ENCODE measurements around the gene ASTN1.

Gene ASTN1

DNA sequence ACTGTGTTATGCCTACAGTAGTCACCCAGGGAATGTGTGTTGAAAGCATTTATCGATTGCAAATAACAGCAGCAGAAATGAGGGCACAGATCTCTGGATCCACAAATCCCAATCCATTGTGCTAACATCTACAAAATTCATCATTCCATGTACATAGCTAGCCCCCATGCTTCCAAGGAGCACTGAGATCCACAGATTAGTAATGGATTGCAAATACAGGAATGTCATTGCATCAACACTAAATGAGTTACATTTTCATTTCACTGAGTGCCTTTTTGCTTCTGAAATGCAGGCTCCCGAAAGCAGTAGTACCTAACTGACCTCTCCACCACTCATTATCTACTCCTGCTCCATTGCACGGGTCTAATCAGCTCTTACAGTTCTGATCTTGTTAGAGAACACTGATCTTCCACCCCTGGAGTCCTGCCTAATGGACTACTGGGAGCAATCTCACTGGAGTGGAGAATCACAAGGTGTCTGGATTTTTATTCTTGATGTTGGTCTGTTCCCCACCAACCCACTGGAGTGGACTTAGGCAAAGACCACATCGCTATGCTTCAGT lies 30.5 kb downstream of the ASTN1 start:
- no peak overlapping the region for H3K4me3 ChIP-seq (ENCODE audit: control insufficient read depth, low read depth, low read length)
- TF ChIP-seq, protein P1, sequence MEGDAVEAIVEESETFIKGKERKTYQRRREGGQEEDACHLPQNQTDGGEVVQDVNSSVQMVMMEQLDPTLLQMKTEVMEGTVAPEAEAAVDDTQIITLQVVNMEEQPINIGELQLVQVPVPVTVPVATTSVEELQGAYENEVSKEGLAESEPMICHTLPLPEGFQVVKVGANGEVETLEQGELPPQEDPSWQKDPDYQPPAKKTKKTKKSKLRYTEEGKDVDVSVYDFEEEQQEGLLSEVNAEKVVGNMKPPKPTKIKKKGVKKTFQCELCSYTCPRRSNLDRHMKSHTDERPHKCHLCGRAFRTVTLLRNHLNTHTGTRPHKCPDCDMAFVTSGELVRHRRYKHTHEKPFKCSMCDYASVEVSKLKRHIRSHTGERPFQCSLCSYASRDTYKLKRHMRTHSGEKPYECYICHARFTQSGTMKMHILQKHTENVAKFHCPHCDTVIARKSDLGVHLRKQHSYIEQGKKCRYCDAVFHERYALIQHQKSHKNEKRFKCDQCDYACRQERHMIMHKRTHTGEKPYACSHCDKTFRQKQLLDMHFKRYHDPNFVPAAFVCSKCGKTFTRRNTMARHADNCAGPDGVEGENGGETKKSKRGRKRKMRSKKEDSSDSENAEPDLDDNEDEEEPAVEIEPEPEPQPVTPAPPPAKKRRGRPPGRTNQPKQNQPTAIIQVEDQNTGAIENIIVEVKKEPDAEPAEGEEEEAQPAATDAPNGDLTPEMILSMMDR (IDR thresholded peaks at IDR 0.05; ENCODE audit: control insufficient read depth, insufficient read depth, low read depth, low read length, missing control alignments): no peak
- no peak for DNase-seq (ENCODE audit: low read depth)

DNA sequence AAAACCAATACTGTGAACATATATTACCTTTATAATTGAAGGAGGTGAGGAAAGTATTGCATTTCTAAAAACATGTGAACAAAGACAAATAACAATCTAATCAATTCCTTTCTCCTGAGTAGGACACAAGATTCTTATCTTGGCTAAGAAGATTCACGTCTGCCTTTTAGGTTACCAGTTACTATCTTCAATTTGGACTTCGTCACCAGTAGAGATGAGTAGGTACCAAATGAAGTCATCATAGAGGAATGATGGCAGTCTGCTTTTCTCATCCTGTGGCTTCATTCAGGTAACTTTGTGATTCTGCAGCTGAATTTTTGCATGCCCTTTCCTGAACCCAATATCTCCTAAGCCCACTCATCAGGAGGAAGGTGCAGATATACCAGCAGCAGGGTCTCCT lies 32.4 kb downstream of the ASTN1 start:
- DNase-seq (ENCODE audit: low read depth): no peak
- no peak overlapping the region for H3K4me3 ChIP-seq (ENCODE audit: control insufficient read depth, low read depth, low read length)
- TF ChIP-seq, protein P1 (IDR thresholded peaks at IDR 0.05; ENCODE audit: control insufficient read depth, insufficient read depth, low read depth, low read length, missing control alignments): no peak

DNA sequence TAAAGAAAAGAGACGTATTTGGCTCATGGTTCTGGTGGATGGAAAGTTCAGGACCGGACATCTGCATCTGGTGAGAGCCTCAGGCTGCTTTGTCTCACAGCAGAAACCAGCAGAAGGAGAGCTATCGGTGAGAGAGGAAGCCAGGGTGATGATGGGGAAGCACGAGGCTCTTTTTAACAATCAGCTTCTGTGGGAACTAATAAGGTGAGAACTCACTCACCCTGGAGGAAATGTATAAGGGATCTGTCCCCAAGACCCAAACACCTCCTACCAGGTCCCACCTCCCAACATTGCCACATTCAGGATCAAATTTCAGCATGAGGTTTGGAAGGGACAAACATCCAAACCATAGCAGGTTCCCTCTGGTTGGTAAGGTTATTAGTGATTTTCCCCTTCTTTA lies 32.8 kb downstream of the ASTN1 start:
- TF ChIP-seq, protein P1 (IDR thresholded peaks at IDR 0.05; ENCODE audit: control insufficient read depth, insufficient read depth, low read depth, low read length, missing control alignments): no peak
- no peak for DNase-seq (ENCODE audit: low read depth)
- no peak overlapping the region for H3K4me3 ChIP-seq (ENCODE audit: control insufficient read depth, low read depth, low read length)

DNA sequence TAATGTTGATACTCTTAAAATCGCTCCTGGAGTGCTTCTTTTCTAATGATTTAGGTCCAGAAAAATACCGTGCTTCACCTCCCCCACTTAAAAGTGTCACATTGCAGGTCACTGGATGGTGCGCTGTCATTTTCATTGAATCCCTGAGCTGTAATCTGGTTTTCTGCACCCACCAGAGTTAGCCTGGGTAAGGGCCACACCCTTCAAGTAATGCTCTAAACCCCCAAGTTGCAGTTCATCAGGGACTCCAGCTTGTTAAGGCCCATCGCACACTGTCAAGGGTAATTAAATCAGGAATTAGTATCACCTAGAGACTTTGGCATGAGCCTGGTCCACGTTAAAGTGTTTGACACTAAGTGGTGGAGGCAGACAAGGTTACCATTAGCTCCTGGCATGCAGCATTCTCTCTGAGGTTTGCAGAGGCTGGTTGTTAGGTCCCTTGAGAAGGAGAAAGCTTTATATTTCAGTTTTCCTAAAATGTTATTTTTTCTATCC lies 34.0 kb downstream of the ASTN1 start:
- DNase-seq (ENCODE audit: low read depth): no peak
- H3K4me3 ChIP-seq (ENCODE audit: control insufficient read depth, low read depth, low read length): no peak overlapping the region
- TF ChIP-seq, protein P1 (IDR thresholded peaks at IDR 0.05; ENCODE audit: control insufficient read depth, insufficient read depth, low read depth, low read length, missing control alignments): no peak

DNA sequence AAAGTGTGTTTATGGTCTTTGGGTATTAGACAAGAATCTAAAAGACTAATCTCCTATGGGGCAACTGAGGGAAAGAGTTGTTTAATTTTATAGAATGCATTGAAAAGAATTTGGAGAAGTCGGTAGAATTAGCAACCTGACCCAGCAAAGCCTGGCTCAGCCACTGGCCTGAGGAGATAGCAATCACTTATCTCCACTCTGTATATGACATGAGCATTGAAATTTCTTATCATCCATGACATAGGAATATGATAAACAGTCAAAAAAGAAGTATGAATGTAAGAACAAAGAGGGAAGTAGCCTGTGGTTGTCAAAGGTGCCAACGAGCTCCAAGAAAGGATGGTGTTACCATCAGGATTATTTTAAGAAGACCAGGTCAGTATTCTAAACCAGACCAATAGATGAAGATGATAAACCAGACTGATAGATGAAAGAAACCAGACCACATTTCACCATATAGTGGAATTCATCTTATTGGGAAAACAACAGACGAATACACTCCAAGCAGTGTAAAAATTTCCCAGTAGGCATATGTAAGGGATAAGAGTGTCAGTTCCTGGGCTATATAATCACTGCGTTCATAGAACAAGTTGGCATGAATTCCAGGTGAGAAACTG lies 35.7 kb downstream of the ASTN1 start:
- no peak for DNase-seq (ENCODE audit: low read depth)
- TF ChIP-seq, protein P1 (IDR thresholded peaks at IDR 0.05; ENCODE audit: control insufficient read depth, insufficient read depth, low read depth, low read length, missing control alignments): no peak
- H3K4me3 ChIP-seq (ENCODE audit: control insufficient read depth, low read depth, low read length): no peak overlapping the region

DNA sequence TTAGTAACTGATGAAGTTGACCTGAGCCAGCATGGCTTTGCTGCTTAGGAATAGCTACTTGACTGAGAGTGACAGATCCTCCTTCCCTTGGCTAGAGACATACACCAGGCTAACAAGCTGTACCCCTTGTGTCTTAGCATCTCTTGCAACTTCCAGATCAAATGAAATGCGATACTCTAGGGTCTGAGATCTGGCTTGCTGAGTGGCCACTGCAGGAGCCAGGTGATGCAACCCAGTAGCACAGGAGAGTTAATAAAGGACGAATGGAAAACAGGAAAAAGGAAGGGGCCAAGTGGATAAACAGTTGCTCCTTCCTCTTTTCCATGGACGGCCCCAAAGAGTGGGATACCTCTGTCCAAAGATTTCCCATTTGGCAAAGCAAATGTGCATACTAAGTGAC lies 38.2 kb downstream of the ASTN1 start:
- TF ChIP-seq, protein P1 (IDR thresholded peaks at IDR 0.05; ENCODE audit: control insufficient read depth, insufficient read depth, low read depth, low read length, missing control alignments): no peak
- no peak overlapping the region for H3K4me3 ChIP-seq (ENCODE audit: control insufficient read depth, low read depth, low read length)
- DNase-seq (ENCODE audit: low read depth): no peak

Data from AG09309 (cell line).